ENCODE data around the gene CCL25. TPM values are rescaled to one million over a fixed set of nuclear protein-coding genes. Genes with fewer than 3 reads are reported as not detected.

The CCL25 gene
- total and polyA plus RNA-seq, 2 of the 4 experiments (the other 2 are of a cell fraction), result not detected

DNA sequence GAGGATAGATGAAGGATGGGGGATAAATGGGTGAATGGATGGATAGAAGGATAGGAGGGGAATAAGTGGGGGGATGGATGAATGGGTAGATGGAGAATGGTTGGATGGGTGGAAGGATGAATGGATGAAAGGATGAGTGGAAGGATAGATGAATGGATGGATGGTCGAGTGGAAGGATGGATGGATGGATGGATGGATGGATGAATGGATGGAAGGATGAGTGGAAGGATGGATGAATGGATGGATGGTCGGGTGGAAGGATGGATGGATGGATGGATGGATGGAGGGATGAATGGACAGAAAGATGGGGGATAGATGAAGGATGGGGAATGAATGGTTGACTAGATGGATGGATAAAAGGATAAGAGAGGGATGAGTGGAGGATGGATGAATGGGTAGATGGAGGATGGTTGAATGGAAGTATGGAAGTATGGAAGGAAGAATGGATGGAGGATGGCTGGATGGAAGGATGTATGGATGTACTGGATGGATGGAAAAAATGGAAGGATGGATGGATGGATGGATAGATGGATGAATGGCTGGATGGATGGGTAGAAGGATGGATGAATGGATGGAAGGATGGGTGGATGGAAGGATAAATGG lies 54.8 kb downstream of the CCL25 start:
- H4K20me1 ChIP-seq (ENCODE audit: insufficient read depth, low read length), result no peaks in the 10 kb centered on the region
- ChIA-PET CTCF (no interaction called here), POLR2A (ENCODE audit: unreplicated experiment) (no interaction called here)
- no peak overlapping the region for H3K56ac ChIP-seq (ENCODE audit: extremely low read depth, insufficient read depth, low read length)
- no peak overlapping the region for H3K18ac ChIP-seq (ENCODE audit: low read depth, low read length)
- H3K9me1 ChIP-seq (ENCODE audit: insufficient read depth, low read length), result no peaks in the 10 kb centered on the region
- intact Hi-C loops (cut with micrococcal nuclease), result no loop called here
- H3K27me3 ChIP-seq (ENCODE audit: control insufficient read depth, insufficient read depth, low read length), result no peaks in the 10 kb centered on the region; the same call in 1 of the 2 replicates
- H3K4ac ChIP-seq (ENCODE audit: low read depth, low read length), result no peak overlapping the region
- H2AK5ac ChIP-seq (ENCODE audit: low read depth, low read length), result no peak overlapping the region
- H3K14ac ChIP-seq (replicated peaks; ENCODE audit: low read depth, low read length), result no peak overlapping the region
- H3K4me3 ChIP-seq (ENCODE audit: insufficient read depth, low read depth, low read length), result no peak overlapping the region
- H3K79me1 ChIP-seq (ENCODE audit: low read depth in 1 of 2, low read length in 2 of 2), result no peaks in the 10 kb centered on the region
- no TSS peak for BruUV-seq (replicated peaks)
- 15 to 100% methylated on average over 2 of the region's 2 CpGs for WGBS, 2 experiments (ENCODE audit: extremely low coverage in 2 of 2, insufficient read length in 1 of 2)
- H4K5ac ChIP-seq (ENCODE audit: low read depth, low read length), result no peak overlapping the region
- H3K4me1 ChIP-seq (ENCODE audit: control insufficient read depth, insufficient read depth, low read length), result no peaks in the 10 kb centered on the region
- H4K8ac ChIP-seq (ENCODE audit: low read depth in 2 of 2, low read length in 2 of 2), result no peak overlapping the region
- no peak for DNase-seq
- dilution Hi-C loops (cut with HindIII; ENCODE audit: low sequenced_read_pairs, unreplicated experiment), result no loop called here
- no peak overlapping the region for H4K91ac ChIP-seq (ENCODE audit: insufficient read depth, low read depth, low read length)
- ATAC-seq (ENCODE audit: low read depth), result no peak
- H2AFZ ChIP-seq (replicated peaks; ENCODE audit: low read length, poor library complexity), result no peak overlapping the region
- no peak overlapping the region for H2BK15ac ChIP-seq (ENCODE audit: low read depth, low read length)
- H3K36me3 ChIP-seq (ENCODE audit: control insufficient read depth, insufficient read depth, low read length), result no peaks in the 10 kb centered on the region
- no peak overlapping the region for H3K27ac ChIP-seq (ENCODE audit: insufficient read depth, low read length)
- no peak overlapping the region for H3K4me2 ChIP-seq (ENCODE audit: low read depth, low read length)
- H2BK120ac ChIP-seq (ENCODE audit: low read depth, low read length), result no peak overlapping the region
- no peak overlapping the region for H3K9ac ChIP-seq (ENCODE audit: low read depth, low read length)
- no peak overlapping the region for H2AK9ac ChIP-seq (replicated peaks; ENCODE audit: low read depth, low read length, poor library complexity)
- 0 out of 2 replicates have a peak, but pooled peaks cover 3% of the 10 kb centered on the region for H3K9me3 ChIP-seq (ENCODE audit: control insufficient read depth, insufficient read depth, low read length)
- in situ Hi-C loops (cut with MboI; ENCODE audit: low sequenced_read_pairs), result no loop called here
- TF ChIP-seq NFE2L2 (IDR thresholded peaks at IDR 0.05; ENCODE audit: low read depth, low read length), result no peak
- no peak for TF ChIP-seq RFX5 (IDR thresholded peaks at IDR 0.05; ENCODE audit: low read depth, low read length)
- no peak for TF ChIP-seq USF2 (IDR thresholded peaks at IDR 0.05; ENCODE audit: low read depth, low read length)
- TF ChIP-seq SMC3 (IDR thresholded peaks at IDR 0.05; ENCODE audit: low read depth, low read length), result no peak
- no peak for TF ChIP-seq FOS (IDR thresholded peaks at IDR 0.05; ENCODE audit: low read depth, low read length)
- no peak for TF ChIP-seq POLR2A (IDR thresholded peaks at IDR 0.05; ENCODE audit: low read depth, low read length)
- TF ChIP-seq CHD1 (IDR thresholded peaks at IDR 0.05; ENCODE audit: low read depth, low read length), result no peak
- TF ChIP-seq MXI1 (IDR thresholded peaks at IDR 0.05; ENCODE audit: borderline replicate concordance, low read depth, low read length), result no peak
- TF ChIP-seq RCOR1 (IDR thresholded peaks at IDR 0.05; ENCODE audit: insufficient replicate concordance, low read length), result no peak
- TF ChIP-seq BHLHE40 (IDR thresholded peaks at IDR 0.05; ENCODE audit: low read depth, low read length), result no peak
- TF ChIP-seq MAZ (IDR thresholded peaks at IDR 0.05; ENCODE audit: borderline replicate concordance, low read depth, low read length), result no peak
- no peak for TF ChIP-seq MAFK (IDR thresholded peaks at IDR 0.05; ENCODE audit: low read depth, low read length)
- H2BK5ac ChIP-seq (ENCODE audit: low read depth, low read length, poor library complexity, severe bottlenecking), result peak overlapping the region; percentile 45
- H3K23ac ChIP-seq (ENCODE audit: low read depth, low read length), result no peak overlapping the region
- H2BK20ac ChIP-seq (ENCODE audit: low read depth, low read length), result no peak overlapping the region
